Fibroblast of skin of scalp (primary cell): ENCODE data around the gene PKP1.

Source experiments
- DNase-seq: peaks from one replicate; pipeline ENCODE4 v3.0.0-alpha.2; 2013

Gene PKP1

GRCh38 chr1:201260648-201261311, 22.5 kb upstream of the PKP1 start:
- no peak for DNase-seq

GRCh38 chr1:201261771-201262547, 21.3 kb upstream of the PKP1 start:
- DNase-seq: peak; percentile 54

GRCh38 chr1:201262963-201263608, 20.2 kb upstream of the PKP1 start:
- no peak for DNase-seq

- no peak for DNase-seq
These were observed 19.2 kb upstream of the PKP1 start for GRCh38 chr1:201264072-201264471.

GRCh38 chr1:201264554-201264953, 18.8 kb upstream of the PKP1 start:
- DNase-seq: no peak

GRCh38 chr1:201265756-201266155, 17.6 kb upstream of the PKP1 start:
- DNase-seq: peak; percentile 47

GRCh38 chr1:201266276-201266675, 17.0 kb upstream of the PKP1 start:
- DNase-seq: no peak

- DNase-seq: peak; percentile 94
These were observed 16.5 kb upstream of the PKP1 start for GRCh38 chr1:201266774-201267173.

- peak; percentile 87 for DNase-seq
These were observed 15.7 kb upstream of the PKP1 start for GRCh38 chr1:201267481-201268229.

- peak; percentile 88 for DNase-seq
These were observed 14.6 kb upstream of the PKP1 start for GRCh38 chr1:201268604-201269151.

GRCh38 chr1:201269281-201269680, 14.0 kb upstream of the PKP1 start:
- DNase-seq: no peak

GRCh38 chr1:201269900-201270410, 13.4 kb upstream of the PKP1 start:
- DNase-seq: no peak

GRCh38 chr1:201270616-201271390, 12.5 kb upstream of the PKP1 start:
- DNase-seq: no peak

GRCh38 chr1:201272799-201273198, 10.5 kb upstream of the PKP1 start:
- peak; percentile 48 for DNase-seq

GRCh38 chr1:201274616-201275252, 8.6 kb upstream of the PKP1 start:
- DNase-seq: no peak

- peak; percentile 80 for DNase-seq
These were observed 8.0 kb upstream of the PKP1 start for GRCh38 chr1:201275253-201275666.

- DNase-seq: no peak
These were observed 6.4 kb upstream of the PKP1 start for GRCh38 chr1:201276891-201277290.

- no peak for DNase-seq
These were observed 5.9 kb upstream of the PKP1 start for GRCh38 chr1:201277441-201277840.

- DNase-seq: no peak
These were observed 4.0 kb upstream of the PKP1 start for GRCh38 chr1:201279313-201279712.

- no peak for DNase-seq
These were observed 2.4 kb upstream of the PKP1 start for GRCh38 chr1:201280884-201281283.

GRCh38 chr1:201281573-201281972, 1.7 kb upstream of the PKP1 start:
- DNase-seq: no peak
